Head of caudate nucleus (tissue), 42 donors: Measurements from ENCODE around the gene CHCHD6.

ENCODE experiments used
- DNase-seq, 42 donors: peaks; one replicate each; pipeline versions ENCODE4 v3.0.0 to v3.0.0-alpha.2; 2020 to 2021; ENCODE audit warnings: mixed read lengths in 7 of 42
- intact Hi-C: fragments of 100-400 bp; cut with DNase I; formaldehyde crosslinking; loops from one replicate; pipeline ENCODE4 v1.15.0; 2022

The CHCHD6 gene

DNA sequence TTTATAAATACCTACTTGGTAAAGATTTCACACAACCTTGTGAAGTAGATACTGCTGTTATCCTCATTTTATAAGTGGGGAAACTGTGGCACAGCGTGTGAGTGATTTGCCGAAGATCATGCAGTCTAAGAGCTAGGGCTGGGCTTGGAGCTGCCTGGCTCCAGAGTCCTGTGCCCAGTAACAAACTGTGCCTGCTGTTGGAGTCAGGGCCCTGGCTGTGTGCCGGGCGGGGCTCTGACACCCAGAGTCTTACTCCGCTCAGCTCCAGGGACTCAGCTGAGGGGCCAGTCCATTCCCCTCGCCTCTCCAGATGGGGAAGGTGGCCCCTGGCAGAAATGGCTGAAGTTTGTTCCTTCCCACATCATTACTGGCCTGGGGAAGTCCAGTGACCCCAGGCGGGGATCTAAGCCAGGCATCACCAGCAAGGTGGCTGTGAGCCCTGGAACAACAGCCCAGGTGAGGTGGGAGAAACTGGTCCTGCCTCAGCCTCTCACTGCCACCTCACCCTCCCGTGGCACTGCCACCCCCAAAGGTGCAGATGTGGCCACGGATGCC, 261.6 kb downstream of the CHCHD6 start:
- no peak for DNase-seq
- intact Hi-C loops, result no loop called here

DNA sequence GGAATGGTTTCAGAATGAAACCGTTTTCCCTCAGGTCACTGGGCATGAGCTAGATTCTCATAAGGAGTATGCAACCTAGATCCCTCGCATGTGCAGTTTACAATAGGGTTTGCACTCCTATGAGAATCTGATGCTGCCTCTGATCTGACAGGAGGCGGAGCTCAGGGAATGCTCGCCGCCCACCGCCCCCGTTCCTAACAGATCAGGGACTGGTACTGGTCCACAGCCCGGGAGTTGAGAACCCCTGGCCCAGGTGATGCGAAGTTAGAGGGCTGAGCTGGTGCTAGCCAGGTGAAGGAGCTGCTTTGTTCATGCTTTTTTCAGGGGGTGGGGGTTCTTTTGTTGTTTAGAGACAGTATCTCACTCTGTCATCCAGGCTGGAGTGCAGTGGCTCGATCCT, 263.3 kb downstream of the CHCHD6 start:
- no peak for DNase-seq
- intact Hi-C loops, result no loop called here

DNA sequence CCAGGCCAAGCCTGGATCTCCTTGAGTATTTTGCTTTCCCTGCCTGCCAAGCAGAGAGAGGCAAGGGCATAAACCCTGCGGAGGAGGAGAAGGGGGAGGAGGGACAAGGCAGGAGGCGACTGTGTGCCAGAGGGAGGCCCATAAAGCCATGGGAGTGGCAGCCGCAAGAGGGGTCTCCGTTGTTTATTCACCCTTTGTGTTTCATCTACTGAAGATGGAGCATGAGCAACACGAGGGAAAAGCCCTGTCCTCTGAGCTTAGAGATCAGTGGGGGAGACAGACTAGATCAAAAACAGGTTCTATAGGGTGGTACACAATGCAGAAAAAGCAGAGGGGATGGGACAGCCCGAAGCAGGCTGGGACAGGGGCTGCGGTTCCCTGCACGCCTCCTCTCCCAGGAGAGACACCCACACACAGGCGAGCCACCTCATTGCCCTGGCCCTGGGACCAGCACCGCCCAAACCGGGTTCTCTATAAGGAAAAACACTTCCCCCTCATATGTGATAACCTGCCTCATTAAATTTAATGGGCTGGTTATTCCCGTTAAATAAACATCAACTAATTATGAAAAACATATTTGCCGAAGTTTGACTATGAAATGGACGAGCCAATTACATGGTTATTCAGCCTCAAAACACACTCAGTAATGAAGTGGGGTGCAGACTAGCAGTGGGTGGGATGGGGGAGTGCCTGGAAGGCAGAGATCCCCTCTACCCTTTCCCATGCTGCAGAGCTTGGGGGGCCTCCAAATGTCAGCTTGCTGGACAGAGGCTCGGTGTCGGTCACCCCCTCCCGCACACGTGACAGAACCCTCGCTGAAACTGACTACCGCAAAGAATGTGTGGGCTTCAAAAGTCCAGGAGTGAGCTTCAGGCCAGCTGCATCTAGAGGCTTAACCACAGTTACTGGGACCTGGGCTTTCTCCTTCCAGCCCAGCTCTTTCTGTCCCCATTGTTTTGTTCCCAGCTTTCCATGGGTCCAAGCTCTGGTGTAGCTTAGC, 264.7 kb downstream of the CHCHD6 start:
- intact Hi-C loops, result no loop called here
- DNase-seq, result no peak

DNA sequence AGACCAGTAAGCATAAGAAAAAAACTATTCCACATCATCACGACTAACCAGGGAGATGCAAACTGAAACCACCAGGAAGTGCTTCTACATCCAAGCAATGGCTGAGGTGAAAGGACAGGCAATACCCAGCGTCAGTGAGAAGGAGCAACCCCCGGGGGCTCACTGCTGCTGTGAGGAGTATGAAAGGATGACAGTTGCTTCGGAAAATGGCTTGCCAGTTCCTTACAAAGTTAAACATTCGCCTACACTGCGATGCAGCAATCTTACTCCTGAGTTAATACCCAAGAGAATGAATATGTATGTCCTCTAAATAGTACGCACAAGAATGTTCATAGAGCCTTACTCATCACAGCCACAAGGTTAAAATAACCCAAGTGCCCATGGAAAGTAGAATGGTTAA, 265.5 kb downstream of the CHCHD6 start:
- intact Hi-C loops, result no loop called here

DNA sequence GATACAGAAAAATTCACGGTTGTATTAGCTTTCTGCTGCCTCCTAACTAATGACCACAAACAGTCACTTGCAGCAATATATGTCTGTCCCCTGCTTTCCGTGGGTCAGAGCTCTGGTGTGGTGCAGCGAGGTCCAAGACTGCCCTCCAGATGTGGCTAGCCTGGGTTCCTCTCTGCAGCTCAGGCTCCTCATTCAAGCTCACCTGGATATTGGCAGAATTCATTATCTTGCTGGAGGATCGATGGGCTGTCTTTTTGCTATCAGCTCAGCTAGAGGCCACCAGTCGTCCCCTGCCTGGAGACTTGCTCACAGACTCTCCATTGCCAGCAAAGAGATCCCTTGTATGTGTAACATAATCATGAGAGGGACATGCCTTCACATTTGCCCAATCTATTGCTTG, 266.1 kb downstream of the CHCHD6 start:
- no peak for DNase-seq
- intact Hi-C loops, result loop anchor here (10.0 kb wide), 1 partner anchor 575 kb away; no protein-coding TSS in a partner anchor

More for the DNA sequence above, 265.5 kb downstream of the CHCHD6 start:
- peak in 6 of 42 donors; percentile 25 to 66 (median 40) for DNase-seq

DNA sequence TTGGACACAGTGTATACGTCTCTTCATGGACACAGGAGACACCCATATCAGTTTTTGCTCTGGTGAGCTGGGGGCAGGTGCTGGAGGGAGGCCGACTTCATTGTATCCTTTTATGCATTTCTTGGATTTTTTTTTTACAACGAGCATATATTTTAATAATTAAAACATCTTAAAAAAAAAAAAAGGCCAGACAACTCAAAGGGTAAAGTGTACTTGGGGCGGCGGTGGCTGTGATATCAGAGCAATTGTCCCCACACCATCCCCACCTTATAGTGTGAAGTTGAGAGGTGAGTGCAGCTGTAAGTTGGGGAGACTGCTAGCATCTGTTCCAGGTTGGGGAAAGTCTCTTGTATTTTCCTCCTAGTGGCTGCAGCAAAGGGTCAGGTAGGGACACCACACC, 266.9 kb downstream of the CHCHD6 start:
- DNase-seq, result no peak
- intact Hi-C loops, result loop anchor here (10.0 kb wide), 1 partner anchor 574 kb away; no protein-coding TSS in a partner anchor

DNA sequence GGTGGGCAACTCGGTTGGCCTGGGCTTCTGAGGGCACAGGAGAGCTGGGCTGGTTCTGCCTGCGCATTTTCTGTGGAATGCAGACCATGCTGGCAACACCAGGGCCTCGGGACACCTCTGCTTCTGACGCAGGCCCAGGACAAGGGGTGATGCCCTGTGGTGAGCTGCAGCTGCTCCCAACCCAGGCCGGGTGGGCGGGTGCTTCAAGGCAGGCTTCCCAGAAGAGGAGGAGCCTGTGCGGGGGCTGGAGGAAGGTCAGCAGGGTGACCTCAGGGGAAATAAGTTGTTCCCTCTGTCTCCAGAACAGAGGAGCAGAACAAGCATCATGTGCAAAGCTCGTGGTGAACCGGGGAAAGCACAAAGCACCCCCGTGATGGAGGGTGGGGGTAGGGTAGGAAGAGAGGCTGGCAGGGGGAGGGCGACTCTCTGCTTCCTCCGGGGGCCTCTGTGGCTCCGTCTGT, 267.9 kb downstream of the CHCHD6 start:
- peak in 40 of 42 donors; percentile 20 to 75 (median 56) for DNase-seq
- intact Hi-C loops, result loop anchor here (10.0 kb wide), 1 partner anchor 573 kb away; no protein-coding TSS in a partner anchor

DNA sequence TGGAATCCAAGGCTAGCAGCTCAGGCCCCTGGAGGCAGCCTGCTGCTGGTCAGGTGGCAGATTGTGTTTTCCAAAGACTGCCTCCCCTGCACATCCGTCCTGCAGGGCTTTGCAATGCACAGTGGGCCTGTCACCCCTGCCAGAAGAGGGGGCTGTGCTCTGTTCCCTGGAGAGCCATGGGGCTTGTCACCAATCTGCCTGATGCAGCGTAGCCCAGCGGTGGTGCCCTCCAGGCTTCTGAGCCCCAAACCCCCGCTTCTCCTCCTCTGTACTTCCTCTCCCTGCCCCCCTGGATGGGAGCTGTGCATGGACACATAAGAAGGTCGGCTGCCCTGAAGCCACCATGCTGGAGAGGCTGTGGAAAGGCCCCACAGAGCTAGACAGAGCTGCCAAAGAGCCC, 268.8 kb downstream of the CHCHD6 start:
- intact Hi-C loops, result loop anchor here (10.0 kb wide), 1 partner anchor 572 kb away; no protein-coding TSS in a partner anchor

DNA sequence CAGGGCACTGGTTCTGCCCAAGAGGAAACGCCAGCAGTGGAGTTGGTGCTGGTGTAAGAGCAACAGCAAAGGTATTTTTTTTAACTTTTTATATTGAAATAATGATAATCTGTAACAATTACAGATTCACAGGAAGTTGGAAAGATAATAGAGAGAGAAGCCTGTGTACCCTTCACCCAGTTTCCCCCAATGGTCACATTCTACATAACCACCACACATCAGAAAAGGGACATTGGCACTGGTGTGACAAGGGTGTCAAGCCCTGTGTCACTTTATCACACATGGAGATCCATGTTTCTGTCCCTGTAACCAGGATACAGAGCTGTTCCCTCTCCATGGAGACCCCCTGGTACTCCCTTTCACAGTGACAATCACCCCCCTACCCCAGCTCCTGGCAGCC, 269.8 kb downstream of the CHCHD6 start:
- intact Hi-C loops, result loop anchor here (10.0 kb wide), 1 partner anchor 571 kb away; no protein-coding TSS in a partner anchor

More for the DNA sequence above, 268.8 kb downstream of the CHCHD6 start:
- DNase-seq, result no peak

DNA sequence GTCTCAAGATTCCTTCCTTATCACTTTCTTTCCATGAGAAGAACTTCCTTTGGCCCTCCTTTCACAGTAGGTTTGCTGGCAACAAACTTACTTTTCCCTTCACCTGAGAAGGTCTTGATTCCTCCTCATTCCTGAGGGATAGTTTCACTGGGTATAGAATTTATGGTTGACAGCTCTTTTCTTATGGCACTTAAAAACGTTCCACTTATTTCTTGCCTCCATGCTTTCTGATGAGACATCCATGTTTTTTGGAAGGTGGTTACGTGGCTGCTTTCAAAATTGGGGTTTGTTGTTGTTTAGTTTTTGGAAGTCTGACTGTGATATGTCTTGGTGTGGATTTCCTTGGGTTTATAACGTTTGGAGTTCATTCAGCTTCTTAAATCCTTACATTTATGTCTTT, 270.7 kb downstream of the CHCHD6 start:
- intact Hi-C loops, result loop anchor here (10.0 kb wide), 1 partner anchor 570 kb away; no protein-coding TSS in a partner anchor
- DNase-seq, result no peak

More for the DNA sequence above, 269.8 kb downstream of the CHCHD6 start:
- DNase-seq, result no peak

DNA sequence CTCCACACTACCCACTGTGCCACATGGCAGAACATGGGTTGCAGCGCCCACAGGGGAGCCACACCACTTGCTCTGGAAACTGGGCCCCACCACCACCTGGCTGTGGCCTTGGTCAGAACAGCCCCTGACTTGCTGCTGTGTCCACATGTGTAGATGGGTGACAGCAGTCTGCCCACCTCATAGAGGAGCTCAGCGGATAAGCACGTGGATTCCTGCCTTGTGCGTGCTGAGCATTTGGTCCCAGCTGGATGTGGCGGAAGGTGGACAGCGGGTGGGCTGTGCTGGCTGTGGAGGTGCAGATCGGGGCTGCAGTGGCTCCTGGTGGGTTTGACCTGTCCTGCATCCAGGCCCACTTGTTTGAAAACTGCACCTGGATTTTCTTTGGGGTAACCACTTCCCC, 272.9 kb downstream of the CHCHD6 start:
- no peak for DNase-seq
- intact Hi-C loops, result loop anchor here (10.0 kb wide), 1 partner anchor 568 kb away; no protein-coding TSS in a partner anchor

DNA sequence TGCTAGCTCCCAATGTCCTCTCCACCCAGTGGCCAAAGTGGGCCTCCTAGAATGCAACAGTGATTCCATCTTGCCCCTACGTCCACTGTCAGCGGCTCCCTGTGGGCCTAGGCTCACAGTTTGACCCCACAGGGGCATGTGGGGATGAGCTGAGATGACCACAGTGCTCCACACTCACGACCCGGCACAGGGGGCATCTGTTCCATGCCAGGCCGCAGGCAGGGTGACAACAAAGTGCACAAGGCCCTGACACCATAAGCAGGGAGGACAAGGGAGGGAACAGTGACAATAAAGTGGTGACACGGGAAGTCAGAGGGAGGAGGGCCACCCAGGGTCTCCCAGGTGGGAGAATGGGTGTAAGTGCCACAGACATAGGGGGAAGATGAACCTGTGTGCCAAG, 273.8 kb downstream of the CHCHD6 start:
- no peak for DNase-seq
- intact Hi-C loops, result loop anchor here (10.0 kb wide), 1 partner anchor 567 kb away; no protein-coding TSS in a partner anchor

DNA sequence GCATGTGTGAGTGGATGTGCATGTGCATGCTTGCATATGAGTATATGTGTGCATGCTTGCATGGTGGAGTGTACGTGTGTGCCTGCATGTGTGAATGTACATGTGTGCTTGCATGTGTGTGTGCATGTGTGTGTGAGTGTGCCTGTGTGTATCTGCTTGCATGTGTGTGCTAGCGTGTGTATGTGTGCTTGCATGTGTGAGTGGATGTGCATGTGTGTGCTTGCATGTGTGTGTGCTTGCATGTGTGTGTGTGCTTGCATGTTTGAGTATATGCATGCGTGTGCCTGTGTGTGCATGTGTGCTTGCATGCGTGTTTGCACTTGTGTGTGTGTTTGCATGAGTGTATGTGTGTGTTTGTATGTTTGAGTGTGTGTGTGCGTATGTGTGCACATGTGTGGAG, 274.3 kb downstream of the CHCHD6 start:
- no peak for DNase-seq
- intact Hi-C loops, result loop anchor here (10.0 kb wide), 1 partner anchor 567 kb away; no protein-coding TSS in a partner anchor

DNA sequence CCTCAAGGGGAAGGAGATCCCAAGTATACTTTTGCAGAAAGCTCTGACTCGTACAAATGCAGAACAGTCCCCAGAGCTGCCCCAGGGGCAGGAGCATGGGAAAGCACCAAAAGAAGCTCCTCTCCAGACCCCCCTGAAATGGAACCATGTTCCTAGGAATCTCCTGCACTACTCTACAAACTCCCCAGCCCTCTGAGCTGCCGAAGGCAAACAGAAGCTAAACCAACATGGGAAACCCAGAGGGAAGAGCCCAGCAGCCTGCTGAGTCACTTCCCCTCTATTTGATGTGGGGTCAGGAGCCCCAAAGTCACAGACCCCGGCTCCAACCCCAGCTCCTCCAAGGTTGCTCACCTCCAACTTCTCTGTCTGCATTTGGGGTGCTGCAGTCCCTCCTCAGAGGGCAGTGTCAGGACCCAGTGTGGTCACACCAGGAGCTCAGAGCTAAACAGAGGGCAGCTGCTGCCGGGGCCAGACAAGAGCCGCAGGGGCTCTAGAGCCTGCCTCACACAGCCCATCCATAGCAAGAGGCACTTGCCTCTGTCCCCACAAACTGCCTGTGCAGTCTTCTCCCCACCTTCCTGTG, 275.1 kb downstream of the CHCHD6 start:
- intact Hi-C loops, result loop anchor here (10.0 kb wide), 1 partner anchor 566 kb away; no protein-coding TSS in a partner anchor
- no peak for DNase-seq

DNA sequence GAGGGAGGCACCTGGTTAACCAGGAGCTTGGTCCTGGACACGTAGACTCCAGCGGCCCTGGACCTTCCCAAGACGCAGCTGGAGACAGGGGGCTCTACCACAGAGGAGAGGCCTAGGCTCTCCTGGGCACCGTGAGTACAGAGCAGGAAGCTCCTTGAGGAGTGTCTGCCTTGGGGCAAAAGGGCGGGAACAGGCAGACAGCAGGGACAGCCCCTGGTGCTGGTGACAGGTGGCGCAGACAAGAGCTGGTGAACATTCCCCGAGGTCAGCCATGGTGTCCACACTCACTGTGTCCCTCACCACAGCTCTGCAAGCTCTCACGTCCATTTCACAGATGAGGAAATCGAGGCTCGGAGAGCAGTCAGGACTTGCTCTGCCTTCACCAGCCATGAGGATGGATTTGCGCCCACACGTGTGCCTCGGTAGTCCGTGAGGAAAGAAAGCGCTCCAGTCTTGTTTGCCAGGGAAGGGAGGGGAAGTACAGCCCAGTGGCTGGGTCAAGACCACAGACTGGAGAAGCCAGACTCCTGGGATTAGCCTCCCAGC, 276.3 kb downstream of the CHCHD6 start:
- intact Hi-C loops, result no loop called here
- no peak for DNase-seq

DNA sequence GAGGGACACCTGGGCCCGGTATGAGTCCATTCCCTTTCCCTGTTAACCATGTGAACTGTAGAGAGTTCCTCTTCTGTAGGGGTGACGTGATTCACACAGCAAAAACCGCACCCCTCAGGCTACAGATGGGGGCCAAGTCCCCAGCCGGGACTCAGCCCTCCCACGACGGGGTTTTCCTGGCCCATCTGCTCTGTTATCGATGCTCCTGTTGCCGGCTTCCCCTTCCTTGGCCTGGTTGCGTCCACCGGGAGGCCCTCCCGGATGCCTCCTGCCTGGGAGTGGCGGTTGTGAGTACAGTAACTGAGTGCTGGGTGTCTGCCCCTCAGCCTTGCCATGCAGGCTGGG, 278.1 kb downstream of the CHCHD6 start:
- DNase-seq, result peak in 2 of 42 donors; percentile 26 to 28
- intact Hi-C loops, result loop anchor here (2.0 kb wide), 1 partner anchor 229 kb away; no protein-coding TSS in a partner anchor

DNA sequence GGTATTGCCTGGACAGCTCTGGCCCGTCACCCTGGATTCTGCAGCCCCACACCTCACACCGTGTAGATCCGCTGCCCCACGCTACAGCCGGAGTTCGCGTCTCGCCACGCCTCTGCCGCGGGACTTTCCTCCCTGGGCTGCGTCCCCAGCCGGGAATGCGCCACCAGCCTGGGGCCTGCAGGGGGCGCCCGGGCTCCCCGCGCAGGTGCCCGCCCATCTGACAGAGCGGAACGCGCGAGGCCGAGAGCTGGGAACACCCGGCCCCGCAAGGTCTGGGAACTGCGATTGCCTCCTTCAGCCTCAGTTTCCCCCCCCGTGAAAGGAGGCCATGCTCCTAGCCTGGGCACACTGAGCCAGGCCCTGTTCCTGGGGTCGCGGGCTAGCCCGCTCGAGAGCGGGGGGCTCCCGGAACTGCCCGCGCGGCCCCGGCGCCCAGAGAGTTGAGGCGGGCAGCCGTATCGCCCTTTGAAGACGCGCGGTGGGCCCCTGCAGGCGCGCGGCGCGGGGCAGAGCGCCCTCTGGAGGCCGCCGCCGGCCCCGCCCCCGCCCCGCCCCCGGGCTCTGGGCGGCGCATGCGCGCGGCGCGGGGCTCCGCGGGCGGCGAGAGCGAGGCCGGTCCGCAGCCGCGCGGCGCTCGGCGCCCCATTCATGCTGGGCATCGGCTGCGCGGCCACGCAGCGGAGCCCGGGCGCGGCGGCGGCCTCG, 278.6 kb downstream of the CHCHD6 start, which contains the start of gene PLXNA1:
Gene PLXNA1, plus strand, starts transcription at position 645 of the 705 bp plus-strand sequence. CDS start 5,479 bp downstream, outside the sequence.
- intact Hi-C loops, result loop anchor here (2.0 kb wide), 1 partner anchor 230 kb away; no protein-coding TSS in a partner anchor
- peak in 41 of 42 donors; percentile 45 to 86 (median 69) for DNase-seq

DNA sequence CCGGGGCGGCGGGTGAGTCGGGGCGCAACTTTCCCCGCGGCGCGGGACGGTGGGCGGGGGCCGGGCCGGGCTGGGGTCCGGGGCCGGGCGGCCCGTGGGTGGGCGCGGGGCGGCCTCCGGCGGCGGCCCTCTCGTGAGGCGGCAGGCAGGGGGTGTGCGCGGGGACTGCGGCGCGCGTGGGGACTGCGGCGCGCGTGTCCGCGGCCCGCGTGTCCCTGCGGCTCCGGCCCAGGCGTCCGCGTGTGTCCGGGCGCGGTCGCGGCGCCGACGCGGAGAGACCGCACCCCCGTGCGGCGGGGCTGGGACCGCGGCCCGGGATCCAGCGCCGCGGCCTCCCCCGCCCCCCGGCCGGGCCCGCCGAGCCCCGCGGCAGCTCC, 279.2 kb downstream of the CHCHD6 start:
- intact Hi-C loops, result loop anchor here (2.0 kb wide), 1 partner anchor 230 kb away; no protein-coding TSS in a partner anchor

More for the DNA sequence above, 279.2 kb downstream of the CHCHD6 start:
- peak in 2 of 42 donors; percentile 18 to 26 for DNase-seq
